Erythroblast (primary cell): ENCODE results near the gene TMEM154.

Source experiments
- GATA1 ChIP-seq: IDR thresholded peaks from 2 replicates; pipeline ENCODE4 v1.6.1; 2011; ENCODE audit warnings: low read depth, mild to moderate bottlenecking, control low read depth, low read length, moderate library complexity
- POLR2A ChIP-seq: IDR thresholded peaks from 2 replicates; pipeline ENCODE4 v1.6.1; 2011; ENCODE audit warnings: mild to moderate bottlenecking, low read length

- TF ChIP-seq POLR2A = no peak
- no peak for TF ChIP-seq GATA1
Measured at GRCh38 chr4:152613351-152613750, 66.4 kb downstream of the TMEM154 start.
